ENCODE measurements around the gene RIT2.

DNA sequence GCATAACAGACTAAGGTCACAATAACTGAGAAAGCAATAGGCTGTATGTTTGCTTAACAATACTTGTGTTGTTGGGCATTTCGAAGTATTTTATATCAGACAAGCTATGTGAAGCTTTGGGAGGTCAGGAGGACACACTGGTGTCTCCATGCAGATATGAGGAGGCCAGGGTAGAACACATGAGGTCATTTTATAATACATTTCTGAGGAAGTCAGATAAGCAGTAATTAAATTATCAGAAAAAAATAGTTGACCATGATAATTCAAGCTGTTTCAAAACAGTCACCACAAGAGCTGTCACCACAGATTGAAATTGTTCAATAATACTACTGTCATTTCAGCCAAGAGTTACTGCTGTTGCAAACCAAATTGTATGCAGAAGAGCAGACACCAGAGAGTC, 160.6 kb downstream of the RIT2 start:
- TF ChIP-seq, protein P1, sequence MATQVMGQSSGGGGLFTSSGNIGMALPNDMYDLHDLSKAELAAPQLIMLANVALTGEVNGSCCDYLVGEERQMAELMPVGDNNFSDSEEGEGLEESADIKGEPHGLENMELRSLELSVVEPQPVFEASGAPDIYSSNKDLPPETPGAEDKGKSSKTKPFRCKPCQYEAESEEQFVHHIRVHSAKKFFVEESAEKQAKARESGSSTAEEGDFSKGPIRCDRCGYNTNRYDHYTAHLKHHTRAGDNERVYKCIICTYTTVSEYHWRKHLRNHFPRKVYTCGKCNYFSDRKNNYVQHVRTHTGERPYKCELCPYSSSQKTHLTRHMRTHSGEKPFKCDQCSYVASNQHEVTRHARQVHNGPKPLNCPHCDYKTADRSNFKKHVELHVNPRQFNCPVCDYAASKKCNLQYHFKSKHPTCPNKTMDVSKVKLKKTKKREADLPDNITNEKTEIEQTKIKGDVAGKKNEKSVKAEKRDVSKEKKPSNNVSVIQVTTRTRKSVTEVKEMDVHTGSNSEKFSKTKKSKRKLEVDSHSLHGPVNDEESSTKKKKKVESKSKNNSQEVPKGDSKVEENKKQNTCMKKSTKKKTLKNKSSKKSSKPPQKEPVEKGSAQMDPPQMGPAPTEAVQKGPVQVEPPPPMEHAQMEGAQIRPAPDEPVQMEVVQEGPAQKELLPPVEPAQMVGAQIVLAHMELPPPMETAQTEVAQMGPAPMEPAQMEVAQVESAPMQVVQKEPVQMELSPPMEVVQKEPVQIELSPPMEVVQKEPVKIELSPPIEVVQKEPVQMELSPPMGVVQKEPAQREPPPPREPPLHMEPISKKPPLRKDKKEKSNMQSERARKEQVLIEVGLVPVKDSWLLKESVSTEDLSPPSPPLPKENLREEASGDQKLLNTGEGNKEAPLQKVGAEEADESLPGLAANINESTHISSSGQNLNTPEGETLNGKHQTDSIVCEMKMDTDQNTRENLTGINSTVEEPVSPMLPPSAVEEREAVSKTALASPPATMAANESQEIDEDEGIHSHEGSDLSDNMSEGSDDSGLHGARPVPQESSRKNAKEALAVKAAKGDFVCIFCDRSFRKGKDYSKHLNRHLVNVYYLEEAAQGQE (IDR thresholded peaks at IDR 0.05; ENCODE audit: borderline replicate concordance) = no peak
- TF ChIP-seq, protein P2, sequence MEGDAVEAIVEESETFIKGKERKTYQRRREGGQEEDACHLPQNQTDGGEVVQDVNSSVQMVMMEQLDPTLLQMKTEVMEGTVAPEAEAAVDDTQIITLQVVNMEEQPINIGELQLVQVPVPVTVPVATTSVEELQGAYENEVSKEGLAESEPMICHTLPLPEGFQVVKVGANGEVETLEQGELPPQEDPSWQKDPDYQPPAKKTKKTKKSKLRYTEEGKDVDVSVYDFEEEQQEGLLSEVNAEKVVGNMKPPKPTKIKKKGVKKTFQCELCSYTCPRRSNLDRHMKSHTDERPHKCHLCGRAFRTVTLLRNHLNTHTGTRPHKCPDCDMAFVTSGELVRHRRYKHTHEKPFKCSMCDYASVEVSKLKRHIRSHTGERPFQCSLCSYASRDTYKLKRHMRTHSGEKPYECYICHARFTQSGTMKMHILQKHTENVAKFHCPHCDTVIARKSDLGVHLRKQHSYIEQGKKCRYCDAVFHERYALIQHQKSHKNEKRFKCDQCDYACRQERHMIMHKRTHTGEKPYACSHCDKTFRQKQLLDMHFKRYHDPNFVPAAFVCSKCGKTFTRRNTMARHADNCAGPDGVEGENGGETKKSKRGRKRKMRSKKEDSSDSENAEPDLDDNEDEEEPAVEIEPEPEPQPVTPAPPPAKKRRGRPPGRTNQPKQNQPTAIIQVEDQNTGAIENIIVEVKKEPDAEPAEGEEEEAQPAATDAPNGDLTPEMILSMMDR (IDR thresholded peaks at IDR 0.05; ENCODE audit: poor library complexity, severe bottlenecking) = no peak
- TF ChIP-seq POLR2AphosphoS5 (IDR thresholded peaks at IDR 0.05) (no peak), RAD21 (conservative IDR thresholded peaks at IDR 0.05) (no peak), TAF1 (IDR thresholded peaks at IDR 0.05; ENCODE audit: low read depth) (no peak), MXI1 (conservative IDR thresholded peaks at IDR 0.05; ENCODE audit: poor library complexity, severe bottlenecking) (no peak)
